ENCODE measurements around the gene RNU1-3.
"Not testable (repeated sequence)": the region's sequence is repeated elsewhere in the genome, so short reads cannot be mapped to it uniquely, and the experiment has no call there.

RNU1-3 gene

GRCh38 chr1:16665836-16666235 lies 912 bp downstream of the RNU1-3 start:
- not testable (repeated sequence) for H3K27me3 ChIP-seq (ENCODE audit: low read depth, low read length); H3K9ac ChIP-seq (ENCODE audit: low read length); H3K4me1 ChIP-seq (ENCODE audit: low read length); H3K9me3 ChIP-seq (ENCODE audit: insufficient read depth, low read length); H3K79me2 ChIP-seq (ENCODE audit: low read length); H3K4me2 ChIP-seq (ENCODE audit: low read length); H3K36me3 ChIP-seq (replicated peaks; ENCODE audit: low read depth, low read length); H3K27ac ChIP-seq (ENCODE audit: low read length); H4K20me1 ChIP-seq (ENCODE audit: insufficient read depth, low read length); H3K4me3 ChIP-seq (ENCODE audit: low read length); H2AFZ ChIP-seq (ENCODE audit: low read depth, low read length)

DNA sequence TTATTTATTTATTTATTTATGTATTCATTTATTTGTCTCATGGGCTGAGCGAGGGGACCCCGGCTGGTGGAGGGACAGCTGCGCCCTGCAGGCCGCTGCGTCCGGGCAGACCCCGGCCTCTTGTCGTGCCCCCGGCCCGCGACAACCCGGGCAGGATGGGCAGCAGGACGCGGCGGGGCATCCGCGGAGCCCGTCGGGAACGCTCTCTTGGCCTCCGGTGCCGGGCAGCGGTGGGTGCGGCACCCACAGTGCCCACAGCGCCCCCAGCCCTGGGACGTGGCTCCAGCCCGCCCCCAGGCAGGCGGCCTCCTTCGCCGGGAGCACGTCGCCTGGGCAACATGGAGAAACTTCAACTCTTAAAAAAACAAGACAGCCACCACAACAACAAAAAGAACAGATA lies 8.5 kb downstream of the RNU1-3 start:
- not testable (repeated sequence) for H2AFZ ChIP-seq (ENCODE audit: low read depth, low read length); H3K9me3 ChIP-seq (ENCODE audit: insufficient read depth, low read length); H3K4me1 ChIP-seq (ENCODE audit: low read length); H3K9ac ChIP-seq (ENCODE audit: low read length); H3K4me2 ChIP-seq (ENCODE audit: low read length); H3K4me3 ChIP-seq (ENCODE audit: low read length); H3K27me3 ChIP-seq (ENCODE audit: low read depth, low read length); H3K79me2 ChIP-seq (ENCODE audit: low read length); H3K27ac ChIP-seq (ENCODE audit: low read length); H4K20me1 ChIP-seq (ENCODE audit: insufficient read depth, low read length); H3K36me3 ChIP-seq (replicated peaks; ENCODE audit: low read depth, low read length)

GRCh38 chr1:16656981-16657683 lies 9.6 kb downstream of the RNU1-3 start:
- H3K36me3 ChIP-seq (replicated peaks; ENCODE audit: low read depth, low read length); H3K27me3 ChIP-seq (ENCODE audit: low read depth, low read length); H3K79me2 ChIP-seq (ENCODE audit: low read length); H3K27ac ChIP-seq (ENCODE audit: low read length); H3K9ac ChIP-seq (ENCODE audit: low read length); H2AFZ ChIP-seq (ENCODE audit: low read depth, low read length); H4K20me1 ChIP-seq (ENCODE audit: insufficient read depth, low read length); H3K4me1 ChIP-seq (ENCODE audit: low read length); H3K9me3 ChIP-seq (ENCODE audit: insufficient read depth, low read length): not testable (repeated sequence)
- peak overlapping the region; percentile 53; the same call in 1 of the 2 replicates for H3K4me3 ChIP-seq (ENCODE audit: low read length)
- H3K4me2 ChIP-seq (ENCODE audit: low read length), result peak overlapping the region; percentile 44; the same call in 1 of the 2 replicates

DNA sequence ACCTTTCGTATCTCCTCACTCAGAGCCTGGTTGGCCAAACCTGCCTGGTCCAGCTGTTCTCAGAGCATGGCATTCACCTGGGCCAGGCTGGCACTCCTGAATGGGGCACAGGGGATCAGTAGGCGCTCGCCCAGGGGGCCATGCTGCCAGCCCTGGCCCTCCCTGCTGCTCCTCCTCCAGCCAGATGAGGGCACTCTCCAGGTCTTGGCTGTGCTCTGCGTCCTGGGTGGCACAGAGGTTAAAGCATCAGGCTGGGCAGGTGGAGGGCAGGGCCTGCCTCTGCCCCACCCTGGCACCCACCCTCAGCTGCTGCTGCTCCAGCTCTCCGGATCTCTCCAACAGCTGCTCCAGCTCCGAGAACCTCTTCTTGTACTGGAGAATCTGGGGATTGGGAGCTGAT lies 10.2 kb downstream of the RNU1-3 start:
- not testable (repeated sequence) for H3K27ac ChIP-seq (ENCODE audit: low read length); H3K79me2 ChIP-seq (ENCODE audit: low read length); H2AFZ ChIP-seq (ENCODE audit: low read depth, low read length); H3K36me3 ChIP-seq (replicated peaks; ENCODE audit: low read depth, low read length); H3K4me1 ChIP-seq (ENCODE audit: low read length); H3K9ac ChIP-seq (ENCODE audit: low read length); H4K20me1 ChIP-seq (ENCODE audit: insufficient read depth, low read length); H3K9me3 ChIP-seq (ENCODE audit: insufficient read depth, low read length); H3K4me3 ChIP-seq (ENCODE audit: low read length); H3K4me2 ChIP-seq (ENCODE audit: low read length); H3K27me3 ChIP-seq (ENCODE audit: low read depth, low read length)

DNA sequence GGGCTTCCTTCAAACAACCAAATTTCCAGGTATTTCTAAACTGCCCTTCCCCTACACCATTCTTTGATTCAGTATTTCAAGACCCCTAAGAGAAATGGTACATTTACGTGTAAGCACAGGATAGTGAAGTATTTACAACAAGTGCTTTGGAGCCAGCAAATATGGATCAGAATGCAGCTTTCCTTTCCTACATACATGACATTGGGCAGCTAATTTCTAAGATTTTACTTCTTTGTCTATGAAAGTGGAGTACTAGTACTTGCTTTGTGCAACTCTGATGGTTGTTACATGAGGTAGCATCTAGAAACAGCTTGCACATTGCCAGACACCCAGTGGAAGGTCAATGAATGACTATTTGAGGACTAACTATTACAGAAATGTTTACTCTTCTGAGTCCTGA lies 15.2 kb downstream of the RNU1-3 start:
- H3K9me3 ChIP-seq (ENCODE audit: insufficient read depth, low read length); H2AFZ ChIP-seq (ENCODE audit: low read depth, low read length); H3K36me3 ChIP-seq (replicated peaks; ENCODE audit: low read depth, low read length); H3K4me2 ChIP-seq (ENCODE audit: low read length); H3K4me3 ChIP-seq (ENCODE audit: low read length); H3K27me3 ChIP-seq (ENCODE audit: low read depth, low read length); H3K9ac ChIP-seq (ENCODE audit: low read length); H4K20me1 ChIP-seq (ENCODE audit: insufficient read depth, low read length); H3K79me2 ChIP-seq (ENCODE audit: low read length); H3K4me1 ChIP-seq (ENCODE audit: low read length); H3K27ac ChIP-seq (ENCODE audit: low read length): not testable (repeated sequence)

DNA sequence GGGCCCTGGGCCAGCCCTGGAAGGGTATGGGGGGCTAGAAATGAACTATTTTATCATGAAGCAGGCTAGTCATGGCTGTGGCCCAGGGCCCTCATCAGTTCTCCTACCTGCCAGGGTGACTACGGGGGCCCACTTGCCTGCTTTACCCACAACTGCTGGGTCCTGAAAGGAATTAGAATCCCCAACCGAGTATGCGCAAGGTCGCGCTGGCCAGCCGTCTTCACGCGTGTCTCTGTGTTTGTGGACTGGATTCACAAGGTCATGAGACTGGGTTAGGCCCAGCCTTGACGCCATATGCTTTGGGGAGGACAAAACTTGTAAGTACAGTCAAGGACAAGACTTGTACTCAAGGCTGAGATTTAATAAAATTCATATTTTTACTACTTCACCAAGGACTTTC lies 16.8 kb downstream of the RNU1-3 start:
- not testable (repeated sequence) for H3K27me3 ChIP-seq (ENCODE audit: low read depth, low read length)

DNA sequence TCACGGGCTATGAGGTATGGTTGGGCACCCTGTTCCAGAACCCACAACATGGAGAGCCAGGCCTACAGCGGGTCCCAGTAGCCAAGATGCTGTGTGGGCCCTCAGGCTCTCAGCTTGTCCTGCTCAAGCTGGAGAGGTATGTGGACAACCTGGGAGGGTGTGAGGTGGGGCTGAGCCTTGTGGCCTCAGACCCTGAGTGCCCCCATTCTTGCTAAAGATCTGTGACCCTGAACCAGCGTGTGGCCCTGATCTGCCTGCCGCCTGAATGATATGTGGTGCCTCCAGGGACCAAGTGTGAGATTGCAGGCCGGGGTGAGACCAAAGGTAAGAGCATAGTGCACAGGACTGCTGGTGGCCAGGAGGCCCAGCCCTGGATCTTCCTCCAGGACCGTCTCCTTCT lies 17.4 kb downstream of the RNU1-3 start:
- H3K4me1 ChIP-seq (ENCODE audit: low read length); H3K36me3 ChIP-seq (replicated peaks; ENCODE audit: low read depth, low read length); H2AFZ ChIP-seq (ENCODE audit: low read depth, low read length); H3K27ac ChIP-seq (ENCODE audit: low read length); H3K4me2 ChIP-seq (ENCODE audit: low read length); H4K20me1 ChIP-seq (ENCODE audit: insufficient read depth, low read length); H3K79me2 ChIP-seq (ENCODE audit: low read length); H3K9me3 ChIP-seq (ENCODE audit: insufficient read depth, low read length); H3K27me3 ChIP-seq (ENCODE audit: low read depth, low read length); H3K9ac ChIP-seq (ENCODE audit: low read length); H3K4me3 ChIP-seq (ENCODE audit: low read length): not testable (repeated sequence)

More for the DNA sequence above, 16.8 kb downstream of the RNU1-3 start:
- not testable (repeated sequence) for H3K4me1 ChIP-seq (ENCODE audit: low read length); H2AFZ ChIP-seq (ENCODE audit: low read depth, low read length); H3K79me2 ChIP-seq (ENCODE audit: low read length); H3K9me3 ChIP-seq (ENCODE audit: insufficient read depth, low read length); H3K9ac ChIP-seq (ENCODE audit: low read length); H4K20me1 ChIP-seq (ENCODE audit: insufficient read depth, low read length); H3K4me3 ChIP-seq (ENCODE audit: low read length); H3K36me3 ChIP-seq (replicated peaks; ENCODE audit: low read depth, low read length); H3K4me2 ChIP-seq (ENCODE audit: low read length); H3K27ac ChIP-seq (ENCODE audit: low read length)

- not testable (repeated sequence) for H3K4me1 ChIP-seq (ENCODE audit: low read length); H3K36me3 ChIP-seq (replicated peaks; ENCODE audit: low read depth, low read length); H3K9me3 ChIP-seq (ENCODE audit: insufficient read depth, low read length); H4K20me1 ChIP-seq (ENCODE audit: insufficient read depth, low read length); H3K4me2 ChIP-seq (ENCODE audit: low read length); H3K27me3 ChIP-seq (ENCODE audit: low read depth, low read length); H3K4me3 ChIP-seq (ENCODE audit: low read length); H3K79me2 ChIP-seq (ENCODE audit: low read length); H3K27ac ChIP-seq (ENCODE audit: low read length); H2AFZ ChIP-seq (ENCODE audit: low read depth, low read length); H3K9ac ChIP-seq (ENCODE audit: low read length)
Measured at GRCh38 chr1:16648756-16649155, 18.0 kb downstream of the RNU1-3 start.

- H3K27ac ChIP-seq (ENCODE audit: low read length); H3K36me3 ChIP-seq (replicated peaks; ENCODE audit: low read depth, low read length); H3K9me3 ChIP-seq (ENCODE audit: insufficient read depth, low read length); H3K27me3 ChIP-seq (ENCODE audit: low read depth, low read length); H4K20me1 ChIP-seq (ENCODE audit: insufficient read depth, low read length); H2AFZ ChIP-seq (ENCODE audit: low read depth, low read length); H3K4me3 ChIP-seq (ENCODE audit: low read length); H3K4me2 ChIP-seq (ENCODE audit: low read length); H3K9ac ChIP-seq (ENCODE audit: low read length): not testable (repeated sequence)
- peaks cover 12% of the 10 kb centered on the region for H3K79me2 ChIP-seq (ENCODE audit: low read length)
- peaks cover 11% of the 10 kb centered on the region for H3K4me1 ChIP-seq (ENCODE audit: low read length)
Measured at GRCh38 chr1:16648250-16648649, 18.5 kb downstream of the RNU1-3 start.
